ENCODE measurements around the gene ARHGEF28. TPM values are rescaled to one million over a fixed set of nuclear protein-coding genes. Genes with fewer than 3 reads are reported as not detected.

The ARHGEF28 gene
- total and polyA plus RNA-seq, 2 of the 13 experiments (the other 11 are each of a cell fraction or from before 2014, with no cell fraction given) = 17.4 to 34.1 TPM

DNA sequence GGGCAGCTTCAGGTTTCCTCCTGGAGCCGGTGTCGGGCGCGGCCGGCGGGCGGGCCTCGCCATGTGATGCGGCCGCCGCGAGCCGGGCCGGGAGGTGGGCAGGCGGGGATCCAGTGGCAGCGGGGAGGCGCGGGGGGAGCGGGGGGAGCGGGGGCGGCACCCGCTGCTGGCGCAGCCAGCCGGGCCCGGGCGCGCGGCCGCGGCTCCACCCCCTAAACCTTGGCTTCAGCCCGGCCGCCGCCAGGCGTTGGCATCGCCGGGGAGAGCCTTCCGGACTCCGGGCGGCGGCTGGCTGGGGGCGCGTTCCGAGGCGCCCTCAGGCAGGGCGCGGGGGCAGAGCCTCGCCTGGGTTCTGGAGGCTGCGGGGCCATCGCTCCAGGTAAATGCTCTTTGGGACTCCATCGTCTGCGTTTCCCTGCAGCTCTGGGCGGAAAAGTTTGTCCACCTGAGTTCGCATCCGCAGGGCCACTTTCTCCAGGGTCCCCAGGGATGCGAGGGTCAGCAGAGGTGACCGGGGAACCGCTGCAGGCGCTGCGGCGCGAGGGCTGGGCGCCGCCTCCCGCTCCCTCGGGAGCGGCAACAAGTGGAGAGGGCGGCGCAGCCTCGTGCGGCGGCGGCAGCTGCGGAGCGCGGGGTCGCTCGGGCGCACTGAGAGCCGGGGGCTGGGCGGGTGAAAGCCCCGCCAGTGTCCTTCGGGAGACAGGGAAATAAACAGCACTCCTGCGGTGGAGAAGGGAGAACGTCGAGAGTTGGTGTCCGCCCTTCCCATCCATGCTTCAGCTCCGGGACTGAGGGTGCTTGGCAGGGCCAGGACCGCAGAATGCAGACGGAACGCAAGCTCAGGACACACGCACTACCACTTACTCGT lies at the start of gene ARHGEF28 (continued):
- TF ChIP-seq, protein P1, sequence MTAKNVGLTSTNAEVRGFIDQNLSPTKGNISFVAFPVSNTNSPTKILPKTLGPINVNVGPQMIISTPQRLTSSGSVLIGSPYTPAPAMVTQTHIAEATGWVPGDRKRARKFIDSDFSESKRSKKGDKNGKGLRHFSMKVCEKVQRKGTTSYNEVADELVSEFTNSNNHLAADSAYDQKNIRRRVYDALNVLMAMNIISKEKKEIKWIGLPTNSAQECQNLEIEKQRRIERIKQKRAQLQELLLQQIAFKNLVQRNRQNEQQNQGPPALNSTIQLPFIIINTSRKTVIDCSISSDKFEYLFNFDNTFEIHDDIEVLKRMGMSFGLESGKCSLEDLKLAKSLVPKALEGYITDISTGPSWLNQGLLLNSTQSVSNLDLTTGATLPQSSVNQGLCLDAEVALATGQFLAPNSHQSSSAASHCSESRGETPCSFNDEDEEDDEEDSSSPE (CRISPR knock-in tag; IDR thresholded peaks at IDR 0.05) = peak; percentile 2; the same call in 1 of the 2 replicates
- TF ChIP-seq, protein P2, sequence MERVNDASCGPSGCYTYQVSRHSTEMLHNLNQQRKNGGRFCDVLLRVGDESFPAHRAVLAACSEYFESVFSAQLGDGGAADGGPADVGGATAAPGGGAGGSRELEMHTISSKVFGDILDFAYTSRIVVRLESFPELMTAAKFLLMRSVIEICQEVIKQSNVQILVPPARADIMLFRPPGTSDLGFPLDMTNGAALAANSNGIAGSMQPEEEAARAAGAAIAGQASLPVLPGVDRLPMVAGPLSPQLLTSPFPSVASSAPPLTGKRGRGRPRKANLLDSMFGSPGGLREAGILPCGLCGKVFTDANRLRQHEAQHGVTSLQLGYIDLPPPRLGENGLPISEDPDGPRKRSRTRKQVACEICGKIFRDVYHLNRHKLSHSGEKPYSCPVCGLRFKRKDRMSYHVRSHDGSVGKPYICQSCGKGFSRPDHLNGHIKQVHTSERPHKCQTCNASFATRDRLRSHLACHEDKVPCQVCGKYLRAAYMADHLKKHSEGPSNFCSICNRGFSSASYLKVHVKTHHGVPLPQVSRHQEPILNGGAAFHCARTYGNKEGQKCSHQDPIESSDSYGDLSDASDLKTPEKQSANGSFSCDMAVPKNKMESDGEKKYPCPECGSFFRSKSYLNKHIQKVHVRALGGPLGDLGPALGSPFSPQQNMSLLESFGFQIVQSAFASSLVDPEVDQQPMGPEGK (CRISPR knock-in tag; IDR thresholded peaks at IDR 0.05) = peak; percentile 38; the same call in 1 of the 2 replicates
- TF ChIP-seq, protein P3, sequence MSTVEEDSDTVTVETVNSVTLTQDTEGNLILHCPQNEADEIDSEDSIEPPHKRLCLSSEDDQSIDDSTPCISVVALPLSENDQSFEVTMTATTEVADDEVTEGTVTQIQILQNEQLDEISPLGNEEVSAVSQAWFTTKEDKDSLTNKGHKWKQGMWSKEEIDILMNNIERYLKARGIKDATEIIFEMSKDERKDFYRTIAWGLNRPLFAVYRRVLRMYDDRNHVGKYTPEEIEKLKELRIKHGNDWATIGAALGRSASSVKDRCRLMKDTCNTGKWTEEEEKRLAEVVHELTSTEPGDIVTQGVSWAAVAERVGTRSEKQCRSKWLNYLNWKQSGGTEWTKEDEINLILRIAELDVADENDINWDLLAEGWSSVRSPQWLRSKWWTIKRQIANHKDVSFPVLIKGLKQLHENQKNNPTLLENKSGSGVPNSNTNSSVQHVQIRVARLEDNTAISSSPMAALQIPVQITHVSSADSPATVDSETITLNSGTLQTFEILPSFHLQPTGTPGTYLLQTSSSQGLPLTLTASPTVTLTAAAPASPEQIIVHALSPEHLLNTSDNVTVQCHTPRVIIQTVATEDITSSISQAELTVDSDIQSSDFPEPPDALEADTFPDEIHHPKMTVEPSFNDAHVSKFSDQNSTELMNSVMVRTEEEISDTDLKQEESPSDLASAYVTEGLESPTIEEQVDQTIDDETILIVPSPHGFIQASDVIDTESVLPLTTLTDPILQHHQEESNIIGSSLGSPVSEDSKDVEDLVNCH (CRISPR knock-in tag; IDR thresholded peaks at IDR 0.05) = no peak
- TF ChIP-seq, protein P4, sequence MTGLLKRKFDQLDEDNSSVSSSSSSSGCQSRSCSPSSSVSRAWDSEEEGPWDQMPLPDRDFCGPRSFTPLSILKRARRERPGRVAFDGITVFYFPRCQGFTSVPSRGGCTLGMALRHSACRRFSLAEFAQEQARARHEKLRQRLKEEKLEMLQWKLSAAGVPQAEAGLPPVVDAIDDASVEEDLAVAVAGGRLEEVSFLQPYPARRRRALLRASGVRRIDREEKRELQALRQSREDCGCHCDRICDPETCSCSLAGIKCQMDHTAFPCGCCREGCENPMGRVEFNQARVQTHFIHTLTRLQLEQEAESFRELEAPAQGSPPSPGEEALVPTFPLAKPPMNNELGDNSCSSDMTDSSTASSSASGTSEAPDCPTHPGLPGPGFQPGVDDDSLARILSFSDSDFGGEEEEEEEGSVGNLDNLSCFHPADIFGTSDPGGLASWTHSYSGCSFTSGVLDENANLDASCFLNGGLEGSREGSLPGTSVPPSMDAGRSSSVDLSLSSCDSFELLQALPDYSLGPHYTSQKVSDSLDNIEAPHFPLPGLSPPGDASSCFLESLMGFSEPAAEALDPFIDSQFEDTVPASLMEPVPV (CRISPR knock-in tag; IDR thresholded peaks at IDR 0.05) = no peak
- TF ChIP-seq NFKBIZ (CRISPR knock-in tag; IDR thresholded peaks at IDR 0.05) (0 out of 2 replicates have a peak, but pooled peaks have one; percentile 18), MAFG (CRISPR knock-in tag; IDR thresholded peaks at IDR 0.05) (no peak; the same call in 1 of the 2 replicates), ZNF441 (CRISPR knock-in tag; IDR thresholded peaks at IDR 0.05; ENCODE audit: borderline replicate concordance) (peak; percentile 79; the same call in 1 of the 2 replicates), KDM2A (CRISPR knock-in tag; IDR thresholded peaks at IDR 0.05; ENCODE audit: borderline replicate concordance, low read depth) (peak; percentile 55; the same call in 1 of the 2 replicates), ZIK1 (CRISPR knock-in tag; IDR thresholded peaks at IDR 0.05; ENCODE audit: borderline replicate concordance, low read depth) (0 out of 2 replicates have a peak, but pooled peaks have one; percentile 36), TBX2 (CRISPR knock-in tag; IDR thresholded peaks at IDR 0.05; ENCODE audit: borderline replicate concordance) (peak; percentile 58), HNRNPH1 (optimal IDR thresholded peaks at IDR 0.05; ENCODE audit: low read depth, low read length) (no peak), SMARCC2 (IDR thresholded peaks at IDR 0.05) (no peak), SOX13 (IDR thresholded peaks at IDR 0.05) (no peak), SOX13 (CRISPR knock-in tag; conservative IDR thresholded peaks at IDR 0.05 in 1 of 2, IDR thresholded peaks at IDR 0.05 in 1 of 2) (0 out of 4 replicates have a peak, but pooled peaks of 1 of the 2 experiments have one; percentile 1), ZNF292 (CRISPR knock-in tag; IDR thresholded peaks at IDR 0.05; ENCODE audit: borderline replicate concordance, low read depth) (0 out of 2 replicates have a peak, but pooled peaks have one; percentile 22), ZNF839 (CRISPR knock-in tag; IDR thresholded peaks at IDR 0.05; ENCODE audit: borderline replicate concordance) (0 out of 2 replicates have a peak, but pooled peaks have one; percentile 22), KDM5B (CRISPR knock-in tag; IDR thresholded peaks at IDR 0.05; ENCODE audit: borderline replicate concordance) (peak; percentile 43; the same call in 1 of the 2 replicates), ZNF678 (CRISPR knock-in tag; IDR thresholded peaks at IDR 0.05) (0 out of 2 replicates have a peak, but pooled peaks have one; percentile 29)
- TF ChIP-seq, protein P5, sequence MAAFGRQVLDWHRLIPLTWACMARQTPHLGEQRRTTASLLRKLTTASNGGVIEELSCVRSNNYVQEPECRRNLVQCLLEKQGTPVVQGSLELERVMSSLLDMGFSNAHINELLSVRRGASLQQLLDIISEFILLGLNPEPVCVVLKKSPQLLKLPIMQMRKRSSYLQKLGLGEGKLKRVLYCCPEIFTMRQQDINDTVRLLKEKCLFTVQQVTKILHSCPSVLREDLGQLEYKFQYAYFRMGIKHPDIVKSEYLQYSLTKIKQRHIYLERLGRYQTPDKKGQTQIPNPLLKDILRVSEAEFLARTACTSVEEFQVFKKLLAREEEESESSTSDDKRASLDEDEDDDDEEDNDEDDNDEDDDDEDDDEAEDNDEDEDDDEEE (CRISPR knock-in tag; IDR thresholded peaks at IDR 0.05) = peak; percentile 59; the same call in 1 of the 2 replicates
